ENCODE data around the gene CHRM4.

Gene CHRM4

GRCh38 chr11:46367244-46367915 is 24.2 kb downstream of the CHRM4 start:
- DNase-seq (ENCODE audit: low read depth): peak; percentile 78

GRCh38 chr11:46366661-46367161 is 24.9 kb downstream of the CHRM4 start:
- no peak for DNase-seq (ENCODE audit: low read depth)

- DNase-seq (ENCODE audit: low read depth): no peak
These were observed 25.3 kb downstream of the CHRM4 start for GRCh38 chr11:46366260-46366659.

GRCh38 chr11:46364791-46365190 is 26.8 kb downstream of the CHRM4 start:
- no peak for DNase-seq (ENCODE audit: low read depth)

- DNase-seq (ENCODE audit: low read depth): no peak
These were observed 27.5 kb downstream of the CHRM4 start for GRCh38 chr11:46364056-46364455.

- no peak for DNase-seq (ENCODE audit: low read depth)
These were observed 28.0 kb downstream of the CHRM4 start for GRCh38 chr11:46363455-46364005.

GRCh38 chr11:46363031-46363407 is 28.6 kb downstream of the CHRM4 start:
- no peak for DNase-seq (ENCODE audit: low read depth)

GRCh38 chr11:46362156-46363030 is 29.2 kb downstream of the CHRM4 start:
- no peak for DNase-seq (ENCODE audit: low read depth)

GRCh38 chr11:46361283-46362155 is 30.1 kb downstream of the CHRM4 start:
- DNase-seq (ENCODE audit: low read depth): peak; percentile 52

GRCh38 chr11:46360878-46361277 is 30.7 kb downstream of the CHRM4 start:
- no peak for DNase-seq (ENCODE audit: low read depth)

GRCh38 chr11:46359953-46360352 is 31.6 kb downstream of the CHRM4 start:
- DNase-seq (ENCODE audit: low read depth): no peak

GRCh38 chr11:46357483-46357936 is 34.1 kb downstream of the CHRM4 start:
- DNase-seq (ENCODE audit: low read depth): no peak

GRCh38 chr11:46356924-46357482 is 34.6 kb downstream of the CHRM4 start:
- no peak for DNase-seq (ENCODE audit: low read depth)

GRCh38 chr11:46353698-46354097 is 37.9 kb downstream of the CHRM4 start:
- DNase-seq (ENCODE audit: low read depth): no peak

- peak; percentile 67 for DNase-seq (ENCODE audit: low read depth)
These were observed 39.3 kb downstream of the CHRM4 start for GRCh38 chr11:46352063-46352841.

GRCh38 chr11:46351606-46352005 is 40.0 kb downstream of the CHRM4 start:
- no peak for DNase-seq (ENCODE audit: low read depth)

GRCh38 chr11:46351148-46351547 is 40.4 kb downstream of the CHRM4 start:
- no peak for DNase-seq (ENCODE audit: low read depth)

- no peak for DNase-seq (ENCODE audit: low read depth)
These were observed 40.9 kb downstream of the CHRM4 start for GRCh38 chr11:46350695-46351094.

GRCh38 chr11:46348566-46349401 is 42.8 kb downstream of the CHRM4 start:
- peak; percentile 40 for DNase-seq (ENCODE audit: low read depth)

Measured in activated T-cell treated with anti-CD3 and anti-CD28 coated beads for 1 hour (primary cell).